ENCODE measurements around the gene NINL. TPM values are rescaled to one million over a fixed set of nuclear protein-coding genes. Genes with fewer than 3 reads are reported as not detected.

NINL gene
- total RNA-seq, 1 experiment from 2014 or later, result 1.2 TPM

- H3K4me1 Mint-ChIP-seq (ENCODE audit: insufficient read depth, unreplicated experiment), result no peaks in the 10 kb centered on the region
- DNase-seq (ENCODE audit: unreplicated experiment), result peak; percentile 44
- no peaks in the 10 kb centered on the region for H3K9me3 Mint-ChIP-seq (ENCODE audit: unreplicated experiment)
- no peaks in the 10 kb centered on the region for H3K27me3 Mint-ChIP-seq (ENCODE audit: insufficient read depth, unreplicated experiment)
- no peak for TF ChIP-seq CTCF (IDR thresholded peaks at IDR 0.05; ENCODE audit: unreplicated experiment)
- no peak overlapping the region for H3K4me3 Mint-ChIP-seq (ENCODE audit: unreplicated experiment)
- no peaks in the 10 kb centered on the region for H3K36me3 Mint-ChIP-seq (ENCODE audit: insufficient read depth, unreplicated experiment)
- intact Hi-C loops (cut with micrococcal nuclease), result no loop called here
- ChIA-PET CTCF (interaction anchor here (0.6 to 5.2 kb wide), 25 partner anchors 7 to 1873 kb away, joined by 3 to 64 read pairs (median 7); partner anchors contain the start of gene GINS1), POLR2A (interaction anchor here (0.6 to 1.2 kb wide), 4 partner anchors 40 to 414 kb away, joined by 3 read pairs; partner anchors contain the start of gene GINS1)
- no TSS peak for BruUV-seq (replicated peaks)
- no peak overlapping the region for H3K27ac Mint-ChIP-seq (ENCODE audit: low read depth, unreplicated experiment)
Measured at GRCh38 chr20:25541676-25542075, 43.7 kb downstream of the NINL start.

- no peaks in the 10 kb centered on the region for H3K4me1 Mint-ChIP-seq (ENCODE audit: insufficient read depth, unreplicated experiment)
- intact Hi-C loops (cut with micrococcal nuclease), result no loop called here
- H3K27me3 Mint-ChIP-seq (ENCODE audit: insufficient read depth, unreplicated experiment), result no peaks in the 10 kb centered on the region
- no peak overlapping the region for H3K27ac Mint-ChIP-seq (ENCODE audit: low read depth, unreplicated experiment)
- POLR2A ChIA-PET, result interaction anchor here (0.6 to 1.5 kb wide), 6 partner anchors 14 to 292 kb away, joined by 3 to 8 read pairs (median 4); partner anchors contain the start of gene PYGB
- CTCF ChIA-PET, result interaction anchor here (0.6 to 5.2 kb wide), 77 partner anchors 8 to 1871 kb away, joined by 3 to 64 read pairs (median 5); partner anchors contain the start of gene GINS1
- H3K9me3 Mint-ChIP-seq (ENCODE audit: unreplicated experiment), result no peaks in the 10 kb centered on the region
- BruUV-seq (replicated peaks), result no TSS peak
- no peak for TF ChIP-seq CTCF (IDR thresholded peaks at IDR 0.05; ENCODE audit: unreplicated experiment)
- no peaks in the 10 kb centered on the region for H3K36me3 Mint-ChIP-seq (ENCODE audit: insufficient read depth, unreplicated experiment)
- no peak overlapping the region for H3K4me3 Mint-ChIP-seq (ENCODE audit: unreplicated experiment)
- DNase-seq (ENCODE audit: unreplicated experiment), result peak; percentile 29
Measured at GRCh38 chr20:25539742-25540672, 45.3 kb downstream of the NINL start.

- no TSS peak for BruUV-seq (replicated peaks)
- no peaks in the 10 kb centered on the region for H3K36me3 Mint-ChIP-seq (ENCODE audit: insufficient read depth, unreplicated experiment)
- ChIA-PET POLR2A (interaction anchor here (0.6 to 1.5 kb wide), 2 partner anchors 13 to 219 kb away, joined by 3 to 4 read pairs; no protein-coding TSS in a partner anchor), CTCF (interaction anchor here (0.5 to 5.2 kb wide), 24 partner anchors 7 to 147 kb away, joined by 3 to 64 read pairs (median 9); no protein-coding TSS in a partner anchor)
- DNase-seq (ENCODE audit: unreplicated experiment), result no peak
- H3K27me3 Mint-ChIP-seq (ENCODE audit: insufficient read depth, unreplicated experiment), result no peaks in the 10 kb centered on the region
- H3K4me3 Mint-ChIP-seq (ENCODE audit: unreplicated experiment), result no peak overlapping the region
- no peaks in the 10 kb centered on the region for H3K4me1 Mint-ChIP-seq (ENCODE audit: insufficient read depth, unreplicated experiment)
- H3K27ac Mint-ChIP-seq (ENCODE audit: low read depth, unreplicated experiment), result no peak overlapping the region
- no peaks in the 10 kb centered on the region for H3K9me3 Mint-ChIP-seq (ENCODE audit: unreplicated experiment)
- TF ChIP-seq CTCF (IDR thresholded peaks at IDR 0.05; ENCODE audit: unreplicated experiment), result no peak
- intact Hi-C loops (cut with micrococcal nuclease), result no loop called here
Measured at GRCh38 chr20:25538838-25539665, 46.3 kb downstream of the NINL start.
